H1 (cell line): Measurements from ENCODE around the gene TIMM10B. TPM values are rescaled to one million over a fixed set of nuclear protein-coding genes. Genes with fewer than 3 reads are reported as not detected.

Experiments
- ATF3 ChIP-seq: IDR thresholded peaks from 2 replicates; pipeline ENCODE4 v1.6.1; 2011; ENCODE audit warnings: low read depth, mild to moderate bottlenecking, low read length; ENCODE audit not compliant: insufficient read depth
- CBX5 ChIP-seq: fragments of 300-800, 300-1000 bp; sonication (generic); IDR thresholded peaks from 2 replicates; pipeline ENCODE4 v1.7.1; 2016; ENCODE audit warnings: antibody characterized with exemption, low read length, low read depth
- CHD2 ChIP-seq: IDR thresholded peaks from 2 replicates; pipeline ENCODE4 v1.6.1; 2012; ENCODE audit warnings: low read length, improper control_type of control experiment
- CTBP2 ChIP-seq: IDR thresholded peaks from 2 replicates; pipeline ENCODE4 v1.7.0; 2011; ENCODE audit warnings: borderline replicate concordance, mild to moderate bottlenecking, moderate library complexity, mixed read lengths, low read length; ENCODE audit not compliant: insufficient read depth, insufficient read length
- CTCF ChIP-seq, 3 experiments: IDR thresholded peaks; 1 replicate in 2 of 3; 2 replicates in 1 of 3; pipeline versions ENCODE4 v1.5.1 to v1.6.1; 2011; ENCODE audit warnings: low read length in 3 of 3, mild to moderate bottlenecking in 3 of 3, inconsistent platforms in 2 of 3, low read depth in 1 of 3, moderate library complexity in 1 of 3; ENCODE audit not compliant: insufficient read depth in 1 of 3; ENCODE audit errors: control extremely low read depth in 1 of 3
- EP300 ChIP-seq, 2 experiments: IDR thresholded peaks; 1 replicate in 1 of 2; 2 replicates in 1 of 2; pipeline ENCODE4 v1.6.1; 2011 to 2012; ENCODE audit warnings: low read depth in 2 of 2, low read length in 2 of 2, mild to moderate bottlenecking in 2 of 2, borderline replicate concordance in 1 of 2, inconsistent platforms in 1 of 2, moderate library complexity in 1 of 2
- EZH2 ChIP-seq: fragments of 200-600 bp; sonication (generic); IDR thresholded peaks from 2 replicates; pipeline ENCODE4 v1.7.1; 2012; ENCODE audit warnings: low read depth, mild to moderate bottlenecking, moderate library complexity, low read length, inconsistent platforms; ENCODE audit not compliant: severe bottlenecking
- HDAC2 ChIP-seq, 2 experiments: fragments of 300-600 bp in 1 of 2; sonication (generic) in 1 of 2; IDR thresholded peaks; 2 replicates each; pipeline ENCODE4 v1.6.1; 2011 to 2012; ENCODE audit warnings: low read depth in 2 of 2, low read length in 2 of 2, mild to moderate bottlenecking in 2 of 2, moderate library complexity in 2 of 2, borderline replicate concordance in 1 of 2, inconsistent platforms in 1 of 2
- KDM1A ChIP-seq: fragments of 200-600, 300-600 bp; sonication (generic); IDR thresholded peaks from 2 replicates; pipeline ENCODE4 v1.7.1; 2016; ENCODE audit warnings: mild to moderate bottlenecking, low read length, borderline replicate concordance
- KDM4A ChIP-seq: IDR thresholded peaks from one replicate; pipeline ENCODE4 v1.7.1; 2012; ENCODE audit warnings: low read depth, mild to moderate bottlenecking, moderate library complexity, low read length, inconsistent platforms; ENCODE audit not compliant: severe bottlenecking
- MAFK ChIP-seq: IDR thresholded peaks from 2 replicates; pipeline ENCODE4 v1.6.1; 2012; ENCODE audit warnings: low read depth, mild to moderate bottlenecking, improper control_type of control experiment, low read length
- PHF8 ChIP-seq: fragments of 200-600 bp; sonication (generic); conservative IDR thresholded peaks from 2 replicates; pipeline ENCODE4 v1.7.1; 2012; ENCODE audit warnings: low read depth, mild to moderate bottlenecking, inconsistent platforms, low read length, moderate library complexity
- POU5F1 ChIP-seq: IDR thresholded peaks from 2 replicates; pipeline ENCODE4 v1.6.1; 2011; ENCODE audit warnings: low read depth, mild to moderate bottlenecking, low read length, moderate library complexity
- RBBP5 ChIP-seq: IDR thresholded peaks from 2 replicates; pipeline ENCODE4 v1.7.1; 2012; ENCODE audit warnings: low read depth, mild to moderate bottlenecking, inconsistent platforms, low read length, moderate library complexity, borderline replicate concordance
- RFX5 ChIP-seq: IDR thresholded peaks from 2 replicates; pipeline ENCODE4 v1.6.1; 2011; ENCODE audit warnings: low read depth, low read length, improper control_type of control experiment, borderline replicate concordance
- SP1 ChIP-seq: IDR thresholded peaks from 2 replicates; pipeline ENCODE4 v1.6.1; 2011; ENCODE audit warnings: low read depth, low read length
- TAF1 ChIP-seq: IDR thresholded peaks from 2 replicates; pipeline ENCODE4 v1.6.1; 2011; ENCODE audit warnings: mild to moderate bottlenecking, low read depth, low read length
- TBP ChIP-seq: IDR thresholded peaks from 2 replicates; pipeline ENCODE4 v1.6.1; 2011; ENCODE audit warnings: low read depth, low read length, improper control_type of control experiment
- YY1 ChIP-seq: IDR thresholded peaks from 2 replicates; pipeline ENCODE4 v1.6.1; 2011; ENCODE audit warnings: low read depth, mild to moderate bottlenecking, low read length
- polyA plus RNA-seq, 7 experiments: library from polyadenylated mRNA; depleted of rRNA in 3 of 7; stranded (reverse) in 5 of 7; unstranded in 2 of 7; fragments of >200 nt in 5 of 7; fragments of 200-250 nt in 2 of 7; gene quantifications; 1 replicate in 5 of 7; 2 replicates in 1 of 7; 4 replicates in 1 of 7; pipeline versions ENCODE4 v1.2.1 to v1.2.3, GENCODE V29; 2011 to 2013; ENCODE audit warnings: missing spikeins in 2 of 7, mixed read lengths in 2 of 7
- total RNA-seq: library from RNA; stranded (reverse); fragmentation: NEBNext Ultra II Directional; extraction: Animal tissue kit (Norgen Biotek cat#: 25700); gene quantifications from 2 replicates; pipeline ENCODE4 v1.2.1, GENCODE V29; 2021

The TIMM10B gene
- total and polyA plus RNA-seq, 2 of the 8 experiments (the other 6 are each of a cell fraction or from before 2014, with no cell fraction given), result 38.2 to 47.8 TPM

- TF ChIP-seq CTCF (IDR thresholded peaks at IDR 0.05; ENCODE audit: control extremely low read depth in 1 of 3, insufficient read depth in 1 of 3, low read depth in 1 of 3, low read length in 3 of 3) (peak; percentile 9 to 19 (median 19); a peak in 3 of 4 replicates), TAF1 (peak; percentile 58; the same call in 1 of the 2 replicates), EZH2 (no peak), KDM1A (no peak), SP1 (peak; percentile 40; the same call in 1 of the 2 replicates), PHF8 (peak; percentile 46; the same call in 1 of the 2 replicates), MAFK (no peak), CHD2 (no peak), ATF3 (no peak), RFX5 (no peak), EP300 (IDR thresholded peaks at IDR 0.05; ENCODE audit: borderline replicate concordance in 1 of 2, low read depth in 2 of 2, low read length in 2 of 2) (0 out of 3 replicates have a peak, but pooled peaks of 1 of the 2 experiments have one; percentile 6), POU5F1 (no peak), CBX5 (no peak), RBBP5 (no peak), KDM4A (peak; percentile 66), YY1 (no peak), HDAC2 (IDR thresholded peaks at IDR 0.05; ENCODE audit: borderline replicate concordance in 1 of 2, low read depth in 2 of 2, low read length in 2 of 2) (no peak), CTBP2 (no peak), TBP (peak; percentile 44)
These were observed 7.6 kb upstream of the TIMM10B start, which contains the start of gene TRIM3 (continued) for GRCh38 chr11:6473451-6474412.
